PC-3 (cell line): ENCODE results near the gene CAMSAP1. TPM values are rescaled to one million over a fixed set of nuclear protein-coding genes. Genes with fewer than 3 reads are reported as not detected.
A peak's percentile ranks its signal among the peaks of the same experiment; 100 is the strongest.
"Not testable (repeated sequence)": the region's sequence is repeated elsewhere in the genome, so short reads cannot be mapped to it uniquely, and the experiment has no call there.

Source experiments
- ATAC-seq: fragments of 200-7000 bp; cut with Tn5 transposase; 2 replicates; pipeline ENCODE4 v1.9.1; 2020; ENCODE audit warnings: mild to moderate bottlenecking, moderate library complexity
- BruUV-seq: library from RNA; stranded (reverse); fragments of 400-500 nt; replicated peaks from 2 replicates; lab custom pipeline; 2021; lab: Mats Ljungman, UMichigan
- CTCF ChIA-PET: fragments of 300-600 bp; sonication (Branson Sonifier 250); formaldehyde crosslinking; loops from one replicate; lab custom pipeline; 2022; ENCODE audit warnings: antibody characterized with exemption; lab: Charles Lee
- POLR2A ChIA-PET: fragments of 300-600 bp; sonication (Branson Sonifier 250); formaldehyde crosslinking; loops from one replicate; lab custom pipeline; 2022; ENCODE audit warnings: antibody characterized with exemption; ENCODE audit not compliant: unreplicated experiment; lab: Charles Lee
- DNase-seq: peaks from one replicate; pipeline ENCODE4 v3.0.0-alpha.2; 2015
- H2AFZ ChIP-seq: fragments of 300-600 bp; sonication (generic); 2 replicates; pipeline ENCODE4 v1.6.0; 2016; ENCODE audit warnings: antibody characterized with exemption, low read length
- H3F3A ChIP-seq: fragments of 300-600 bp; sonication (generic); one replicate; pipeline ENCODE4 v1.6.0; 2017; ENCODE audit warnings: antibody characterized with exemption, low read length, control low read depth, mild to moderate bottlenecking; ENCODE audit not compliant: unreplicated experiment
- H3K27ac ChIP-seq: fragments of 300-600 bp; sonication (generic); 2 replicates; pipeline ENCODE4 v1.5.1; 2016; ENCODE audit warnings: mild to moderate bottlenecking, low read length
- H3K27me3 ChIP-seq: fragments of 300-600 bp; sonication (generic); 2 replicates; pipeline ENCODE4 v1.6.1; 2016; ENCODE audit warnings: low read length, mixed read lengths
- H3K36me3 ChIP-seq: fragments of 300-600 bp; sonication (generic); 2 replicates; pipeline ENCODE4 v1.6.1; 2016; ENCODE audit warnings: low read depth, mixed run types, low read length, mixed read lengths
- H3K4me1 ChIP-seq: fragments of 300-600 bp; sonication (generic); 2 replicates; pipeline ENCODE4 v1.5.1; 2016; ENCODE audit warnings: low read length; ENCODE audit not compliant: insufficient read depth
- H3K4me2 ChIP-seq: fragments of 300-600 bp; sonication (generic); 2 replicates; pipeline ENCODE4 v1.6.0; 2016; ENCODE audit warnings: low read length
- H3K4me3 ChIP-seq: fragments of 300-600 bp; sonication (generic); 2 replicates; pipeline ENCODE4 v1.5.1; 2016; ENCODE audit warnings: mild to moderate bottlenecking, low read length, mixed read lengths
- H3K79me2 ChIP-seq: fragments of 300-600 bp; sonication (generic); 2 replicates; pipeline ENCODE4 v1.6.1; 2017; ENCODE audit warnings: low read length, mixed read lengths
- H3K9ac ChIP-seq: fragments of 300-600 bp; sonication (generic); 2 replicates; pipeline ENCODE4 v1.6.0; 2016; ENCODE audit warnings: mild to moderate bottlenecking, low read length
- H3K9me2 ChIP-seq: fragments of 300-600 bp; sonication (generic); replicated peaks from 2 replicates; pipeline ENCODE4 v1.6.1; 2016; ENCODE audit warnings: mixed run types, low read length, mixed read lengths
- H3K9me3 ChIP-seq: fragments of 300-600 bp; sonication (generic); 2 replicates; pipeline ENCODE4 v1.6.1; 2016; ENCODE audit warnings: low read length, mixed read lengths
- H4K20me1 ChIP-seq: fragments of 300-600 bp; sonication (generic); 2 replicates; pipeline ENCODE4 v1.6.1; 2016; ENCODE audit warnings: low read length, mixed read lengths
- CTCF ChIP-seq: fragments of 300-600 bp; sonication (generic); conservative IDR thresholded peaks from 2 replicates; pipeline ENCODE4 v1.5.1; 2017; ENCODE audit warnings: antibody characterized with exemption, low read depth, mild to moderate bottlenecking, low read length
- EZH2 ChIP-seq: fragments of 300-600 bp; sonication (generic); IDR thresholded peaks from one replicate; pipeline ENCODE4 v1.6.1; 2017; ENCODE audit warnings: antibody characterized with exemption, mild to moderate bottlenecking, low read length; ENCODE audit not compliant: unreplicated experiment
- EZH2phosphoT487 ChIP-seq: fragments of 300-600 bp; sonication (generic); IDR thresholded peaks from 2 replicates; pipeline ENCODE4 v1.6.1; 2018; ENCODE audit warnings: mild to moderate bottlenecking, antibody characterized with exemption, low read length, borderline replicate concordance
- intact Hi-C: fragments of 100-400 bp; cut with micrococcal nuclease; formaldehyde crosslinking; loops from 2 replicates; pipeline ENCODE4 v1.9.0; 2023
- total RNA-seq: library from RNA; depleted of rRNA; stranded (reverse); fragments of >200 nt; gene quantifications from 2 replicates; pipeline ENCODE4 v1.2.3, GENCODE V29; 2014

Gene CAMSAP1
- total RNA-seq, 1 experiment from 2014 or later = 16.4 TPM

- Histone ChIP-seq H3K4me2 (no peak overlapping the region), H3K9me2 (no peaks in the 10 kb centered on the region), H3K27me3 (no peaks in the 10 kb centered on the region), H3K79me2 (no peaks in the 10 kb centered on the region), H4K20me1 (no peaks in the 10 kb centered on the region), H3K36me3 (peaks cover 2% of the 10 kb centered on the region; the same call in 1 of the 2 replicates), H3F3A (no peaks in the 10 kb centered on the region), H3K27ac (no peak overlapping the region), H3K4me3 (no peak overlapping the region), H3K9me3 (no peaks in the 10 kb centered on the region), H3K4me1 (no peaks in the 10 kb centered on the region), H2AFZ (no peak overlapping the region), H3K9ac (no peak overlapping the region)
- ChIA-PET POLR2A (no interaction called here), CTCF (interaction anchor here (0.6 kb wide), 1 partner anchor 90 kb away, joined by 9 read pairs; no protein-coding TSS in a partner anchor)
- TF ChIP-seq EZH2 (no peak), CTCF (no peak), EZH2phosphoT487 (no peak)
- peak; percentile 41 for ATAC-seq
- no peak for DNase-seq
- no TSS peak for BruUV-seq
- intact Hi-C loops = no loop called here
Measured at GRCh38 chr9:135920973-135921585, 13.7 kb upstream of the CAMSAP1 start.

GRCh38 chr9:135920256-135920930 lies 13.0 kb upstream of the CAMSAP1 start:
- TF ChIP-seq EZH2 (no peak), CTCF (no peak), EZH2phosphoT487 (no peak)
- peak; percentile 31 for ATAC-seq

GRCh38 chr9:135919318-135919890 lies 12.1 kb upstream of the CAMSAP1 start:
- DNase-seq (no peak), ATAC-seq (no peak)
- no peak overlapping the region for H3K27ac ChIP-seq
- H3F3A ChIP-seq = no peaks in the 10 kb centered on the region
- TF ChIP-seq EZH2 = no peak
- TF ChIP-seq EZH2phosphoT487 = no peak
- no peak for TF ChIP-seq CTCF
- H4K20me1 ChIP-seq = no peaks in the 10 kb centered on the region
- ChIA-PET POLR2A (no interaction called here), CTCF (no interaction called here)
- H3K4me3 ChIP-seq = no peak overlapping the region
- BruUV-seq = no TSS peak
- H3K9me3 ChIP-seq = no peaks in the 10 kb centered on the region
- H3K4me2 ChIP-seq = no peak overlapping the region
- no peaks in the 10 kb centered on the region for H3K4me1 ChIP-seq
- H3K9ac ChIP-seq = no peak overlapping the region
- intact Hi-C loops = no loop called here
- peaks cover 19% of the 10 kb centered on the region for H3K36me3 ChIP-seq
- no peaks in the 10 kb centered on the region for H3K9me2 ChIP-seq
- no peaks in the 10 kb centered on the region for H3K27me3 ChIP-seq
- H3K79me2 ChIP-seq = no peaks in the 10 kb centered on the region
- no peak overlapping the region for H2AFZ ChIP-seq

More at GRCh38 chr9:135920256-135920930, 13.0 kb upstream of the CAMSAP1 start:
- Histone ChIP-seq H4K20me1 (no peaks in the 10 kb centered on the region), H3K27me3 (no peaks in the 10 kb centered on the region), H3K27ac (no peak overlapping the region), H3K36me3 (peaks cover 9% of the 10 kb centered on the region), H2AFZ (no peak overlapping the region), H3K79me2 (no peaks in the 10 kb centered on the region), H3K9me3 (no peaks in the 10 kb centered on the region), H3K4me3 (no peak overlapping the region), H3K4me2 (no peak overlapping the region), H3K9ac (no peak overlapping the region), H3K9me2 (no peaks in the 10 kb centered on the region), H3F3A (no peaks in the 10 kb centered on the region), H3K4me1 (no peaks in the 10 kb centered on the region)
- intact Hi-C loops = no loop called here
- ChIA-PET CTCF (no interaction called here), POLR2A (no interaction called here)
- BruUV-seq = no TSS peak
- no peak for DNase-seq

- POLR2A ChIA-PET, H3K4me3 ChIP-seq, H3K9ac ChIP-seq, H2AFZ ChIP-seq, intact Hi-C loops, DNase-seq, H3K9me3 ChIP-seq, H3K27me3 ChIP-seq, H3K4me1 ChIP-seq, H3K27ac ChIP-seq, ATAC-seq, H3F3A ChIP-seq, BruUV-seq, H4K20me1 ChIP-seq, H3K4me2 ChIP-seq, H3K9me2 ChIP-seq, CTCF ChIA-PET, H3K79me2 ChIP-seq: not testable (repeated sequence)
- H3K36me3 ChIP-seq = peaks cover 30% of the 10 kb centered on the region
Measured at GRCh38 chr9:135916227-135916626, 8.9 kb upstream of the CAMSAP1 start.
